CD14-positive monocyte (primary cell): ENCODE measurements around the gene PSMG3. TPM values are rescaled to one million over a fixed set of nuclear protein-coding genes. Genes with fewer than 3 reads are reported as not detected.

ENCODE experiments used
- DNase-seq, 3 donors: peaks; one replicate each; pipeline ENCODE4 v3.0.0-alpha.2; 2011 to 2022
- H2AFZ ChIP-seq: 2 replicates; pipeline ENCODE4 v1.6.0; 2012; ENCODE audit warnings: mild to moderate bottlenecking, low read depth, low read length, inconsistent platforms; ENCODE audit not compliant: insufficient read depth, poor library complexity, severe bottlenecking
- H3K27ac ChIP-seq, 2 donors: 1 replicate in 1 of 2; 2 replicates in 1 of 2; pipeline ENCODE4 v1.5.1; 2012 to 2013; ENCODE audit warnings: low read length in 2 of 2, control low read depth in 1 of 2, inconsistent platforms in 1 of 2, low read depth in 1 of 2, mild to moderate bottlenecking in 1 of 2
- H3K27me3 ChIP-seq, 2 donors: one replicate each; pipeline versions ENCODE4 v1.6.0 to v1.6.1; 2011 to 2013; ENCODE audit warnings: low read length in 2 of 2; ENCODE audit not compliant: control insufficient read depth in 2 of 2, insufficient read depth in 2 of 2
- H3K36me3 ChIP-seq, 2 donors: replicated peaks in 1 of 2; 1 replicate in 1 of 2; 2 replicates in 1 of 2; pipeline versions ENCODE4 v1.5.1 to v1.6.1; 2012 to 2013; ENCODE audit warnings: low read length in 2 of 2, control low read depth in 1 of 2, inconsistent platforms in 1 of 2, mild to moderate bottlenecking in 1 of 2; ENCODE audit not compliant: insufficient read depth in 2 of 2, control insufficient read depth in 1 of 2
- H3K4me1 ChIP-seq, 2 donors: 1 replicate in 1 of 2; 2 replicates in 1 of 2; pipeline versions ENCODE4 v1.5.1 to v1.6.1; 2012 to 2013; ENCODE audit warnings: low read length in 2 of 2, control low read depth in 1 of 2, inconsistent platforms in 1 of 2, mild to moderate bottlenecking in 1 of 2, moderate library complexity in 1 of 2; ENCODE audit not compliant: insufficient read depth in 2 of 2, control insufficient read depth in 1 of 2
- H3K4me2 ChIP-seq: replicated peaks from 2 replicates; pipeline ENCODE3; 2012; ENCODE audit warnings: low read length, moderate library complexity, mild to moderate bottlenecking; ENCODE audit not compliant: poor library complexity, severe bottlenecking; ENCODE audit errors: extremely low read depth
- H3K4me3 ChIP-seq, 3 experiments: fragments of 200-600 bp in 1 of 3; sonication (generic) in 1 of 3; replicated peaks in 1 of 3; 1 replicate in 2 of 3; 2 replicates in 1 of 3; pipeline ENCODE4 v1.5.1; 2011 to 2013; ENCODE audit warnings: low read length in 3 of 3, mild to moderate bottlenecking in 3 of 3, control low read depth in 2 of 3, low read depth in 2 of 3, inconsistent platforms in 1 of 3, moderate library complexity in 1 of 3
- H3K79me2 ChIP-seq: 2 replicates; pipeline ENCODE4 v1.6.0; 2012; ENCODE audit warnings: mild to moderate bottlenecking, control low read depth, inconsistent platforms, low read length, moderate library complexity; ENCODE audit not compliant: insufficient read depth
- H3K9ac ChIP-seq: 2 replicates; pipeline ENCODE4 v1.6.0; 2017; ENCODE audit warnings: low read length, mild to moderate bottlenecking; ENCODE audit not compliant: insufficient read depth, poor library complexity, severe bottlenecking
- H3K9me3 ChIP-seq, 2 donors: replicated peaks in 1 of 2; 1 replicate in 1 of 2; 2 replicates in 1 of 2; pipeline versions ENCODE4 v1.5.1 to v1.6.1; 2012 to 2013; ENCODE audit warnings: low read length in 2 of 2, control low read depth in 1 of 2; ENCODE audit not compliant: control insufficient read depth in 1 of 2, insufficient read depth in 1 of 2
- H4K20me1 ChIP-seq: 2 replicates; pipeline ENCODE4 v1.6.0; 2012; ENCODE audit warnings: mild to moderate bottlenecking, low read length, control low read depth, moderate library complexity; ENCODE audit not compliant: insufficient read depth
- H3K27ac Mint-ChIP-seq, 7 donors: one replicate each; pipeline ENCODE4 v1.8.0; 2020; ENCODE audit warnings: mild to moderate bottlenecking in 7 of 7, mixed read lengths in 7 of 7, moderate library complexity in 6 of 7, inconsistent platforms in 2 of 7
- H3K27me3 Mint-ChIP-seq, 3 donors: one replicate each; pipeline ENCODE4 v1.8.0; 2021 to 2022; ENCODE audit warnings: low read depth in 3 of 3, mild to moderate bottlenecking in 3 of 3, mixed read lengths in 3 of 3, moderate library complexity in 3 of 3, inconsistent platforms in 1 of 3
- H3K36me3 Mint-ChIP-seq, 2 donors: one replicate each; pipeline ENCODE4 v1.8.0; 2020; ENCODE audit warnings: mixed read lengths in 2 of 2, inconsistent platforms in 1 of 2, mild to moderate bottlenecking in 1 of 2
- H3K4me1 Mint-ChIP-seq: one replicate; pipeline ENCODE4 v1.8.0; 2020; ENCODE audit warnings: mild to moderate bottlenecking, mixed read lengths
- H3K4me3 Mint-ChIP-seq, 2 donors: one replicate each; pipeline ENCODE4 v1.8.0; 2020; ENCODE audit warnings: mild to moderate bottlenecking in 2 of 2, mixed read lengths in 2 of 2, moderate library complexity in 1 of 2
- H3K9me3 Mint-ChIP-seq, 7 donors: one replicate each; pipeline ENCODE4 v1.8.0; 2020 to 2022; ENCODE audit warnings: mixed read lengths in 7 of 7, mild to moderate bottlenecking in 6 of 7, moderate library complexity in 6 of 7, inconsistent platforms in 2 of 7
- WGBS: methylation state at CpG from one replicate; pipeline ENCODE4 v1.1.5; 2013; ENCODE audit warnings: missing lambda C conversion rate; ENCODE audit not compliant: insufficient coverage; 5-methylcytosine and 5-hydroxymethylcytosine counted together
- intact Hi-C, 2 donors: fragments of 100-400 bp; cut with micrococcal nuclease; formaldehyde crosslinking; loops; one replicate each; pipeline versions ENCODE4 v1.15.0 to v1.15.1; 2023
- polyA plus RNA-seq, 3 donors: library from polyadenylated mRNA; depleted of rRNA in 1 of 3; unstranded in 2 of 3; stranded (reverse) in 1 of 3; fragments of 300-500 nt in 2 of 3; fragments of >200 nt in 1 of 3; fragmentation: Illumina TruSeq in 2 of 3; gene quantifications; 1 replicate in 2 of 3; 2 replicates in 1 of 3; pipeline ENCODE4 v1.2.3, GENCODE V29; 2012 to 2021
- TF ChIP-seq, protein P1 (sequence below): fragments of 200-600 bp; IDR thresholded peaks from one replicate; pipeline ENCODE4 v1.8.0; 2022; ENCODE audit warnings: antibody characterized with exemption, mild to moderate bottlenecking

The PSMG3 gene
- polyA plus RNA-seq, 3 donors = 32.6 to 38.8 (median 34.5) TPM

DNA sequence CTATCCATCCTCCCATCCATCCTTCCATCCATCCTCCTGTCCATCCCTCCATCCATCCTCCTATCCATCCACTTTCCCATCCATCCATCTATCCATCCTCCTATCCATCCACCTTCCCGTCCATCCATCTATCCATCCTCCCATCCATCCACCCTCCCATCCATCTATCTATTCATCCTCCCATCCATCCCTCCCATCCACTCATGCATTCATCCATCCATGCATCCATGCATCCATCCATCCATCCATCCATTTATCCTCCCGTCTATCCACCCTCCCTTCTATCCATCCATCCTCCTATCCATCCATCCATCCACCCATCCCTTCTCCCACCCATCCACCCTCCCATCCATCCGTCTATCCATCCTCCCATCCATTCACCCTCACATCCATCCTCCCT is 25.2 kb upstream of the PSMG3 start:
- H3K27me3 ChIP-seq = peaks cover 2 to 20% of the 10 kb centered on the region in 2 donors
- no peaks in the 10 kb centered on the region for H3K36me3 Mint-ChIP-seq
- H3K4me3 ChIP-seq = no peak overlapping the region
- H2AFZ ChIP-seq = no peak overlapping the region
- no peaks in the 10 kb centered on the region for H4K20me1 ChIP-seq
- no peak overlapping the region for H3K4me2 ChIP-seq
- H3K27ac ChIP-seq = no peak overlapping the region
- no peaks in the 10 kb centered on the region for H3K36me3 ChIP-seq
- intact Hi-C loops = no loop called here
- H3K79me2 ChIP-seq = no peaks in the 10 kb centered on the region
- H3K4me1 ChIP-seq = no peaks in the 10 kb centered on the region
- TF ChIP-seq, protein P1, sequence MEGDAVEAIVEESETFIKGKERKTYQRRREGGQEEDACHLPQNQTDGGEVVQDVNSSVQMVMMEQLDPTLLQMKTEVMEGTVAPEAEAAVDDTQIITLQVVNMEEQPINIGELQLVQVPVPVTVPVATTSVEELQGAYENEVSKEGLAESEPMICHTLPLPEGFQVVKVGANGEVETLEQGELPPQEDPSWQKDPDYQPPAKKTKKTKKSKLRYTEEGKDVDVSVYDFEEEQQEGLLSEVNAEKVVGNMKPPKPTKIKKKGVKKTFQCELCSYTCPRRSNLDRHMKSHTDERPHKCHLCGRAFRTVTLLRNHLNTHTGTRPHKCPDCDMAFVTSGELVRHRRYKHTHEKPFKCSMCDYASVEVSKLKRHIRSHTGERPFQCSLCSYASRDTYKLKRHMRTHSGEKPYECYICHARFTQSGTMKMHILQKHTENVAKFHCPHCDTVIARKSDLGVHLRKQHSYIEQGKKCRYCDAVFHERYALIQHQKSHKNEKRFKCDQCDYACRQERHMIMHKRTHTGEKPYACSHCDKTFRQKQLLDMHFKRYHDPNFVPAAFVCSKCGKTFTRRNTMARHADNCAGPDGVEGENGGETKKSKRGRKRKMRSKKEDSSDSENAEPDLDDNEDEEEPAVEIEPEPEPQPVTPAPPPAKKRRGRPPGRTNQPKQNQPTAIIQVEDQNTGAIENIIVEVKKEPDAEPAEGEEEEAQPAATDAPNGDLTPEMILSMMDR = no peak
- WGBS = 90% methylated on average over 3 of the region's 3 CpGs
- H3K4me1 Mint-ChIP-seq = no peaks in the 10 kb centered on the region
- H3K27me3 Mint-ChIP-seq = peaks cover 30 to 36% (median 34%) of the 10 kb centered on the region in 3 donors
- H3K4me3 Mint-ChIP-seq = no peak overlapping the region
- no peak for DNase-seq
- peaks cover 0 to 17% of the 10 kb centered on the region in 2 donors for H3K9me3 ChIP-seq
- no peak overlapping the region for H3K27ac Mint-ChIP-seq
- peaks cover 4 to 14% (median 10%) of the 10 kb centered on the region in 7 donors for H3K9me3 Mint-ChIP-seq
- H3K9ac ChIP-seq = no peak overlapping the region

DNA sequence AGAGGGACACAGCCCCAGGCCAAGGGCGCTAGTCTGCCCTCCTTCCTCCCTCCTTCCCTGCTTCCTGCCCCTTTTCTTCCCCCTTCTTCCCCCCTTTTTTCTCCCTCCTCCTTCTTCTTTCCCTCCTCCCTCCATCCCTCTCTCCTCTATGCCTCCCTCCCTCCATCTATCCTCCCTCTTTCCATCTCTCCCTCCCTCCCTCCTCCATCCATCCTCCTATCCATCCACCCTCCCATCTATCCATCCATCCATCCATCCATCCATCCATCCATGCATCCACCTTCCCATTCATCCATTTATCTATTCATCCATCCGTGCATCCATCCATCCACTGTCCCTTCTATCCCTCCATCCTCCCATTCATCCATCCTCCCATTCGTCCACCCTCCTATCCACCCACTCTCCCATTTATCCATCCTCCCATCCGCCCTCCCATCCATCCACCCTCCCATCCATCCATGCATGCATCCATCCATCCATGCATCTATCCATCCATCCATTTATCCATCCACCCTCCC is 24.1 kb upstream of the PSMG3 start:
- H2AFZ ChIP-seq = no peak overlapping the region
- H3K9me3 ChIP-seq = peaks cover 4 to 22% of the 10 kb centered on the region in 2 donors
- Mint-ChIP-seq H3K27me3 (peaks cover 33 to 37% (median 35%) of the 10 kb centered on the region in 3 donors), H3K4me1 (no peaks in the 10 kb centered on the region), H3K27ac (no peak overlapping the region), H3K36me3 (no peaks in the 10 kb centered on the region), H3K9me3 (peaks cover 8 to 18% (median 15%) of the 10 kb centered on the region in 7 donors), H3K4me3 (no peak overlapping the region)
- no peaks in the 10 kb centered on the region for H3K79me2 ChIP-seq
- H3K9ac ChIP-seq = no peak overlapping the region
- H3K36me3 ChIP-seq = no peaks in the 10 kb centered on the region
- 100% methylated on average over 4 of the region's 4 CpGs for WGBS
- no peak overlapping the region for H3K4me2 ChIP-seq
- no peak overlapping the region for H3K4me3 ChIP-seq
- TF ChIP-seq, protein P1 = no peak
- no peaks in the 10 kb centered on the region for H3K4me1 ChIP-seq
- H3K27me3 ChIP-seq = peaks cover 2 to 20% of the 10 kb centered on the region in 2 donors
- DNase-seq = no peak
- H3K27ac ChIP-seq = no peak overlapping the region
- intact Hi-C loops = no loop called here
- no peaks in the 10 kb centered on the region for H4K20me1 ChIP-seq
